ENCODE data around the gene RNF152.
"Not testable (repeated sequence)": the region's sequence is repeated elsewhere in the genome, so short reads cannot be mapped to it uniquely, and the experiment has no call there.

Gene RNF152

GRCh38 chr18:61815885-61816470 is 76.8 kb downstream of the RNF152 start:
- DNase-seq = no peak

GRCh38 chr18:61808286-61808685 is 84.5 kb downstream of the RNF152 start:
- DNase-seq = no peak

GRCh38 chr18:61803393-61803792 is 89.4 kb downstream of the RNF152 start:
- no peak for DNase-seq

DNA sequence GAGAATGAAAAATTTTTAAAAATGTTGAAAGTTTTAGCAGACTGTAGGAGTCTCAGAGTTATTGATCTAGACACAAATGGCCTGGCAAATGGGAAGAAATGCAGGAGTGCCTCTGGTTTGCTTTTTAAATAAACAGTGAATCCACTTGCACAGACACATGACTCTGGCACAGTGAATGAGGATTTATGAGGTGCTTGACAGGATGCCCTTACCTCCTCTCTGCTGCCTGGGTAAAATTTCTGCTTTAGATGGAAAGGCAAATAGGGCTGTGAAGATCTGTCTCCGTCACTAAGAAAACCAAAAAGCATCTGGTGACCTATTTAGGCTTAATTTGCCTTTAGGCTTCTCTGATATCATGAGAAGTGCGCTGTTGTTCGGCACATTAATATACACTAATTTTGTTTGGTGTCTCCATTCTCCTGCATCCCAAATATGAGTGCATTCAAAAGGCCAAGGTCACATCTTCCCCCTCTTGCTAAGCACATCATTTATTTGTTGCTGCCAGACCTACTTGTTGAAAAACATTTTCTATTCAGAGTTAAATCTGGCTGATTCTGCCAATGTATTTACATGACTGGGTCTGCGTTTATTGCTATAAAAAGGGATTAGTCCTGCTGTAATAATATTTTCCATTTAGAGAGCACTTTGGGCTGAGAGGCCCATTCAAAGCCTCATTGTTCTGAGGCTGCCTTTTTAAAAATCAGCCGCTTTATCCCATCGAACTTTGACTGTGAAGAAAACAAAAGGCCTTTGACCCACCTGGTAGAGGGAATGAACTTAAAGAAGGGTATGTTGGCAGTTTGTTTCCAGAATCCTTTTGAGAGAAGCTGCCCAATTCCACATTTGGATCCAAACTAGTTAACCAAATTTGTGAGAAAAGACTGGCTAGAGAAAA is 94.9 kb downstream of the RNF152 start:
- DNase-seq = no peak

DNA sequence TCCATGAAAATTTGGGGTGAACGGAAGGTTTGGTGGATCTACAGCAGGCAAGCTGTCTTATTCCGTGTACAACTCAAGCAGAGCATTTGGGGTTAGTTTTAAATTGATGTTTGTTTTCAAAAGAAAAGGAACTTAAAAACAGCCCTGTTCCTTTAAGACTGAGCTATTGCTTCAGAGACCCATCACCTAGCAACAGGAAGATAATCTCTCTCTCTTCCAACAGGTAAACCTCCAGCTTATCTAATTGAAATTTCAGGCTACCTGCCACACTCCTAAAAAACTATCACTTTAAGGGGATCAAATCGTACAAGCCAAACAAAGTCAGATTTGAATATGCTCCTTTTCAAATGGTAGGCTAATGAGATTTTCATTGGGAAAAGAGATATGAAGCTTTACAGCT is 101.8 kb downstream of the RNF152 start:
- DNase-seq = no peak

- not testable (repeated sequence) for DNase-seq
These were observed 105.7 kb downstream of the RNF152 start for GRCh38 chr18:61787011-61787670.

DNA sequence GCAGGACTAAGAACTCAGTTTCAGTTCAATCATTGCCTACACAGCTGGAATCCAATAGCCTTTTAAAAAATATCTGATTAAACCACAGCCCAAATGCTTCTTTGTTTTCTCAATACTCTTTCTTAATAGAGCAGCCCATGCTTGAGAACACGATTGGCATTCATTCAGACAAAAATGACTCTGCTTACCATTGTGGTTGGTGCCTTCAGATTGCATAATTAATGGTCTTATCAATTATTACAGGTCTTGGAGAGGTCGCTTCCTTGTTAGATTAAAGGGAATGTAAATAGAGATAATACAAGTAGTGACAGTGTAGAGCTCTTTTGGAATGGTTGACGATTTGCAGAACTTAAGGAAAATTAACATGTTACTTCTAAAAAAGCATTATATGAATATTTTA is 107.2 kb downstream of the RNF152 start:
- DNase-seq = no peak

DNA sequence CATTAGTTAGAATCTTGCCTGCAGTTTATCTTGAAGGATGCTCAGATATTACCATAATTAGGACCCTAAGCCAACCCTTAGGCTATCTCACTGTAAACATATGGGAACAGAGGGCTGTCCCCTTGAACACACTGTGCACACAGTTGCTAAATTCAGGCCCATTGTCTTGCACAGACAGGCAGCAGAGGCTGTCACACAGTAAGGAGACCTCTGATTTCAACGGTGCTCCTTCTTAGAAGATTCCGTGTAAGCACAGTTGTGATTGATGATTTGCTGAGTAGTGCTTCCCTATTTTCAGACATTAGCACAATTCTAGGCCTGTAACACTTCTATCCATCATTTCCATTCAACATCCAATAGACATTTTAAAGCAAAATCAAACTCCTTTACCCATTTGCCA is 108.0 kb downstream of the RNF152 start:
- DNase-seq = no peak

- no peak for DNase-seq
These were observed 110.3 kb downstream of the RNF152 start for GRCh38 chr18:61782545-61782944.

DNA sequence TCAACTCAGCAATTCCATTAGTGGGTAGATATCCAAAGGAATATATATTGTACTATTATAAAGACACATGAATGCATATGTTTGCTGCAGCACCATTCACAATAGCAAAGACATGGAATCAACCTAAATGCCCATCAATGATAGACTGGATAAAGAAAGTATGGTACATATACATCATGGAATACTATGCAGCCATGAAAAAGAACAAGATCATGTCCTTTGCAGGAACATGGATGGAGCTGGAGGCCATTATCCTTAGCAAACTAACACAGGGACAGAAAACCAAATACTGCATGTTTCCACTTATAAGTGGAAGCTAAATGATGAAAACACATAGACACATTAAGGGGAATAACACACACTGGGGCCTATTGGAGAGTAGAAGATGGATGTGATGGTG is 116.6 kb downstream of the RNF152 start:
- not testable (repeated sequence) for DNase-seq

DNA sequence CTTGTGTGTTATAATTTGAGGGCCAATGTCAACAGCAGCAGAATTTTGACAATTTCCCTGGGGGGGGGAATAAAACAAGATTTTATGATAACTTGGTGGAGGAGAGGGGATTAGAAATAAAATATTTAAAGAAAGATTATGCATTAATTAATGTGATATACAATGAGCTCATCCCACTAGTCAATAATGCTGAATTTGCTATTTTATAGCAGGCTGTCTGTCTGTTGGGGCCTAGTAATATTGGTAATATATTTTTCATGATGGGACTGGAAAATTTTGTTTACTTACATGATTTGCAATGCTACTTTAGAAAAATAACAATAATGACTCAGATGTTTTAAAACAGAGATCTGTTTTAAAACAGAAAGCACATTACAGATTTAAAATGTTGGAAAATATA is 118.0 kb downstream of the RNF152 start:
- DNase-seq = no peak

DNA sequence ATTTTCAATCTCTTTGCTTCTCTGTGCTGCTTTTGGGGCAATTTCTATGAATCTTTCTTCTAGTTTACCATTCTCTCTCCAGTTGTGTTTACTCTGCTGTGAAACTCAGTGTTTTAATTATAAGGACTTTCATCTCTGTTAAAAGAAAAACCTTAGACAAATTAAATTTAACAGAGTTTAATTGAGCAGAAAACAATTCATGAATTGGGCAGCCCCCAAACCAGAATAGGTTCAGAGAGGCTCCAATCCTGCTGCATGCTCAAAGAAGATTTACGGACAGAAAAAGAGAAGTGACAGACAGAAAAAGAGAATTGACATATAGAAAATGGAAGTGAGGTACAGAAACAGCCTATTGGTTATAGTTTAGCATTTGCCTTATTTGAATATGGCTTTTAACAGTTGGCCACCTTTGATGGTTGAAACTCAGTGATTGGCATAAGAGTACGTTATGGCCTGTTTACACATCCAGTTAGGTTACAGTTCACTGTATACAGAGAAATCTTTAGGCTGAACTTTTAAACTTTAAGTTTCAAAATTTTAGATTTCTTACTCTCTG is 120.4 kb downstream of the RNF152 start:
- DNase-seq = no peak

DNA sequence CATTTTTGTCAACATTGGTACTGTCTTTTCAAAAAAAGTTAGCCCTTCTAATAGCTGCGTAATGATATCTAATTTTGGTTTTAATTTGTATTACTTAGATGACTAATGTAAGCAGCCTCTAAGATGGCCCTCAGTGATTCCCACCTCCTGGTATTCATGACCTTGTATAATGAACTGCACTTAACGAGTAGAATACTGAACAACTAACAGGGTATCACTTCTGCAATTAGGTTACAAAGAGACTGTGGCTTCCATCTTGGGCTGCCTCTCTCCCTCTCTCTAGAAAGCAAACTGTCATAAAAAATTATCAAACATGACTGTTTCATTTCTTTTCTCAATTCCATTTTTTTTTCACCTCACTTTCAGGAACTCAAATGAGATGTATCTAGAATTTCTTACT is 120.9 kb downstream of the RNF152 start:
- DNase-seq = no peak

GRCh38 chr18:61770279-61770678 is 122.5 kb downstream of the RNF152 start:
- no peak for DNase-seq

GRCh38 chr18:61766266-61766884 is 126.4 kb downstream of the RNF152 start:
- no peak for DNase-seq

DNA sequence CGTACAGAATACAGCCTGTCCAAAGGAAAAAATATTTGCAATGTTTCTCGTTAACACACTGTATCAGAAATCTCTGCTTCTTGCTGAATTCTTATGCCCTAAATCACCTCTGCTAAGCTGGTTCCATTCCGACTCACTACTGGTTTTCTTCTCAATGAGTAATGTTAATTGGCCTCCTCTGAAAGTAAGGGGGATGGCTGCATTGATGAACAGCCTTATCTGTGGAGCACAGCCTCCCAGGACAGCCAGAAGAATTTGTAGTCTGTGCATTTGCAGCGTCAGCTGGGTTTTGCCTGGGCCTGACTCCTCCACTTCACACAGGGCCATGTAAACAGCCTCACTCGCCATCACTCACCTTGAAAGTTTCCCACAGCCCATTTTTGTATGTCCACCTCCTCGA is 127.7 kb downstream of the RNF152 start:
- DNase-seq = no peak

DNA sequence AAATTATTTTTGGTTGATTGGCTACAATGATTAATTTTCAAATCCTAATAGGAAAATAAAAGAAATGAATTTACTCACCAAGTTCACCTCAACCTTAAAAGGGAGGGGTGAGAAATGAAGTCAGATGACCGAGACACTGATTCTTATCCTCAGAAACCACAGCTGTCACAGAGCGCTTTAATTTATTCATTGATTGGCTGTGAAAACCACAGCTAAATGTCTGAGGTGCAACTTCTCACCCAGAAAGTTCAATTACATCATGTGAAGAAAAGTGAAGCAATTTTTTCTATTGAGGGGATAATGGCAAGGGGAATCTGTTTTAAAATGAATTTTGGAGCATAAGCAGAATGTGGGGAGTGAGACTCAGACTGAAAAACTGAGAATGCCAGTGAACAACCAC is 128.4 kb downstream of the RNF152 start:
- DNase-seq = no peak

- DNase-seq = no peak
These were observed 130.9 kb downstream of the RNF152 start for GRCh38 chr18:61761875-61762274.

Measured in hippocampal formation (tissue), 2 donors.